Loucy (cell line): ENCODE measurements around the gene KCNJ1.

Source experiments
- EZH2phosphoT487 ChIP-seq: fragments of 200-600 bp; IDR thresholded peaks from 2 replicates; pipeline ENCODE4 v1.6.1; 2018; ENCODE audit warnings: antibody characterized with exemption, mild to moderate bottlenecking, moderate library complexity, borderline replicate concordance
- TF ChIP-seq, protein P1 (sequence below): fragments of 200-600 bp; sonication (generic); conservative IDR thresholded peaks from 2 replicates; pipeline ENCODE4 v1.5.1; 2014; ENCODE audit warnings: mild to moderate bottlenecking, antibody characterized with exemption, low read length

- TF ChIP-seq, protein P1, sequence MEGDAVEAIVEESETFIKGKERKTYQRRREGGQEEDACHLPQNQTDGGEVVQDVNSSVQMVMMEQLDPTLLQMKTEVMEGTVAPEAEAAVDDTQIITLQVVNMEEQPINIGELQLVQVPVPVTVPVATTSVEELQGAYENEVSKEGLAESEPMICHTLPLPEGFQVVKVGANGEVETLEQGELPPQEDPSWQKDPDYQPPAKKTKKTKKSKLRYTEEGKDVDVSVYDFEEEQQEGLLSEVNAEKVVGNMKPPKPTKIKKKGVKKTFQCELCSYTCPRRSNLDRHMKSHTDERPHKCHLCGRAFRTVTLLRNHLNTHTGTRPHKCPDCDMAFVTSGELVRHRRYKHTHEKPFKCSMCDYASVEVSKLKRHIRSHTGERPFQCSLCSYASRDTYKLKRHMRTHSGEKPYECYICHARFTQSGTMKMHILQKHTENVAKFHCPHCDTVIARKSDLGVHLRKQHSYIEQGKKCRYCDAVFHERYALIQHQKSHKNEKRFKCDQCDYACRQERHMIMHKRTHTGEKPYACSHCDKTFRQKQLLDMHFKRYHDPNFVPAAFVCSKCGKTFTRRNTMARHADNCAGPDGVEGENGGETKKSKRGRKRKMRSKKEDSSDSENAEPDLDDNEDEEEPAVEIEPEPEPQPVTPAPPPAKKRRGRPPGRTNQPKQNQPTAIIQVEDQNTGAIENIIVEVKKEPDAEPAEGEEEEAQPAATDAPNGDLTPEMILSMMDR, result no peak
- no peak for TF ChIP-seq EZH2phosphoT487
These were observed 77.5 kb downstream of the KCNJ1 start for GRCh38 chr11:128789497-128790150.
